Activated T-cell treated with anti-CD3 and anti-CD28 coated beads for 4 hours (primary cell): ENCODE results near the gene PARP12.
A peak's percentile ranks its signal among the peaks of the same experiment; 100 is the strongest.

Experiments used
- DNase-seq: peaks from one replicate; pipeline ENCODE4 v3.0.0-alpha.2; 2020

Gene PARP12

DNA sequence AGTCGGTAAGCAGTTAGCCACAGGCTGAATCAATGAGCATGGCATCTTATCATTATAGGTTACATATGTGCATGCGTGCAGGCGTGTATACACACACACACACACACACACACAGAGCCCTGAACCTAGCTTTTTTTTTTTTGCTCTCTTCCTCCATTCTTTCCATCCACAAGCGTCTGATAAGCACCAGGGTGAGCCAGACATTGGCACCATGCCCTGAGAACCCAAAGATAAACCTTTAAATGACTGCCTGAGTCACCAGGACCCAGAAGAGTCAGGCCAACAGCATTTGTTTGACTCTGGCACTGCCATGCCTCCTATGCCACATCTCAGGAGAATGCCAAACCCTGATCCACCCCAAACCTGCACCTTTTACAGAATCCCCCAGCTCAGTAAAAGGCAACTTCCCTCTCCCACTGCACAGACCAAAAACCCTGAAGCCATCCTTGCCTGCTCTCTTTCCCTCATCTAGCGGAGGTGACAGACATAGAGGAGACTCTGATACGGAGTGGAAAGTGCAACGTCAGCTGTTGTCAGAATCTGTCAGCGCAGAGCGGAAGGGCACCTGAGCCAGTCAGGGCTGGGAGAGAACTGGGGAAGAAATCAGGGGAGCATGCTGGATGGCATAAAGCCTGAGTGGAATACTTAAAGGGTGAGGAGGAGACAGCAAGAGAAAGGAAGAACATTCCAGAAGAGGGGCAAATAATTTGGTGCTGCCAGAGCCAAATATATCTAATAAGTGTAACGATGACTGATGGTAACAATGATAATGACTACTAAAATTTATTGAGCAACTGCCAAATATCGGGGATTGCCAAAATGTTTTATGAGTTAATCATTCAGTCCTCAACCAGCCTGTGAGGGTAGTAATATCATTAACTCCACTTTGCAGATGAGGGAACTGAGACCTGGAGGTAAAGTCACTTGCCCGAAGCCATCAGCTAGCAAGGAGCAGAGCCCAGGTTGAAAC is 3.2 kb downstream of the PARP12 start:
- DNase-seq = peak; percentile 49

DNA sequence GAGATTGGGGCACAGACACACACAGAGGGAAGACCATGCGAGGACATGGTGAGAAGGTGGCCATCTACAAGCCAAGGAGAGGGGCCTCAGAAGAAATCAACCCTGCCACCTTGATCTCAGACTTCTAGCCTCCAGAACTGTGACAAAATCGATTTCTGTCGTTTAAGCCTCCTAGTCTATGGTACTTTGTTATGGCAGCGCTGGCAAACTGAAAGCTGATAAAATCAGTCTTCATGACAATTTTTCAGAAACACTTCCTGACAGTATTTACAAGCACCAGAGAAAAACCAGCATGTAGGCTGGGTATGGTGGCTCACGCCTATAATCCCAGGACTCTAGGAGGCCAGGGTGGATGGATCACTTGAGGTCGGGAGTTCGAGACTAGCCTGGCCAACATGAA is 4.2 kb downstream of the PARP12 start:
- DNase-seq = no peak

GRCh38 chr7:140057143-140057535 is 5.6 kb downstream of the PARP12 start:
- DNase-seq = no peak

GRCh38 chr7:140056431-140057142 is 6.2 kb downstream of the PARP12 start:
- DNase-seq = no peak

- DNase-seq = no peak
Measured at GRCh38 chr7:140055833-140056232, 6.9 kb downstream of the PARP12 start.

GRCh38 chr7:140054751-140055150 is 8.0 kb downstream of the PARP12 start:
- DNase-seq = no peak

DNA sequence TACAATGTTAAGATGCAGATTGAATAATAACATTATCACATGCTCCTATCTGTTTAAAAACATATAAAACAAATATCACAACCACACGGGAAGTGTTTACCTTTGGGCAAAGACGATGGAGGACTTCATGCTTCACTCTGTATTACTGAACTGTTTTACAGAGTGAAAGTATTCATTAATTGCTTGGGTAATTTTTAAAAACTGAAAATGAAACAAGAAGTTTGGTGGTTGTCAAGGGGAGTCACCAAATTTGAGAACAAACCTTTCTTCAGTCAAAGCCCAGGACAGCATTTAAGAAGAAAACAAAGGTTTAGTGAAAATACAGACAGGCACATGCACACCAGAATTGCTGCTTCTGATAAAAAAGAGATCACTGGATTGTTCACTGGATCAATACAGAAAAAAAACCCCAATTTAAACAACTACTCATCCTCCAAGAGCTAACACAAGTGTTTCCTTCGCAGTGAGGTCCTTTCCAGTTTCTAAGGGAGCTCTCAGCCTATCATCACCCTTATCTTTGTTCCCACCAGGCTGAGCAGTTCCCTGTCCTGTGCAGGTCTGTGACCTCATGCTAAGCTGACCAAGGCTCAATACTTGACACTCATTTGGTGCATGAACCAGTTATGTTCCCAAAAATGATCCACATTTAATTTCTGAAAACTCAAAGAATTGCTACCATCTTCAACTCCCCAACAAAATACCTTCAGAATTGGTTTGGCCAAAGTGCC is 8.8 kb downstream of the PARP12 start:
- DNase-seq = no peak

GRCh38 chr7:140051820-140052219 is 10.9 kb downstream of the PARP12 start:
- DNase-seq = no peak

- DNase-seq = no peak
Measured at GRCh38 chr7:140050100-140050499, 12.7 kb downstream of the PARP12 start.

DNA sequence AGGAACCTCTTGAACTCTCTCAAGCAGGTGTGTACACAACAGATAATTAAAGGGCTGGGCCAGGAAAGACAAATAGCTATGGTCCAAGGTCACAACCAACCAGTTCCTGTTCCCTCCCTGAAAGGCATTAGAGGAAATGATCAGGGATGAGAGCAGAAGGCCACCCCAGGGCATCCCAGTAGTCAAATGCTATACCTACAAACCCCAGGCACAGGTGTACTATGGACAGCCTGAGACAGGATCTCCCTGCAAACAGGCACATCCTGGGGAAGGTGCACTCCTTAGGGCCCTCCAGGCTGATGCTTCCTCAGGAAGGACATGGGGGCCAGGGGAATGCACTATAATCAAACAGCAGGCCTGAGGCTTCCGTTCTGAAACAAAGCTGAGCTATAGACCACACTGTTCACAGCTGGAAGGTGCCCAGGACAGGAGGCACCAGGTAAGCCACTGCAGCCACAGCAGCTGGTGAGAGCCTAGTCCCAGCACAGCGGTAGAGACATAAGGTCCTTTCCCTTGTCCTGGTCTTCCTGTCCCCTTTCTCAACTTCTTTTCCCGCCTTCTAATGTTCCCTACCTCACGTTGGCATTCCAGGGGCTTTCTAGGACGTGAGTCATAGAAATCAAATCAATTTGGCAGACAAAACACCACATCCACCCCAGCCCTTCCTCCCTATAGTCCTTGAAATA is 13.3 kb downstream of the PARP12 start:
- no peak for DNase-seq

GRCh38 chr7:140048989-140049338 is 13.8 kb downstream of the PARP12 start:
- no peak for DNase-seq

DNA sequence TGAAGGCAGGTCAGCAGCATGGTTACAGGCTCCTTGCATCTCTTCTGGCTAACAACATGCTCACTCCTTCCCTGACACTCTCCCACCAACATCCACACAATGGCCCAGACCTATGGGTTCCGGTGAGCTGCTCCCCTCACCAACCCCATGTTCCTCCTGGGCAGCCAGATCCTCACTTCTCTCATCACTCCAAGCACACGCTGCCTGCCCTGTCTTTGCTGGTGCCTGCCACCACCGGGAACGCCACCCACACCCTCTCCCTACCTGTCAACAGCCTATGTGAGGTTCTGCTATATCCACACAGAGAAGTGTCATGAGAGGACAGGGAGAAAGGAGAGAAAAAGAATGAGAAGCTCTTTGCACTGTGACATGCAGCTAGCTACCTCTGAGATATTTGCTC is 14.6 kb downstream of the PARP12 start:
- DNase-seq = no peak

DNA sequence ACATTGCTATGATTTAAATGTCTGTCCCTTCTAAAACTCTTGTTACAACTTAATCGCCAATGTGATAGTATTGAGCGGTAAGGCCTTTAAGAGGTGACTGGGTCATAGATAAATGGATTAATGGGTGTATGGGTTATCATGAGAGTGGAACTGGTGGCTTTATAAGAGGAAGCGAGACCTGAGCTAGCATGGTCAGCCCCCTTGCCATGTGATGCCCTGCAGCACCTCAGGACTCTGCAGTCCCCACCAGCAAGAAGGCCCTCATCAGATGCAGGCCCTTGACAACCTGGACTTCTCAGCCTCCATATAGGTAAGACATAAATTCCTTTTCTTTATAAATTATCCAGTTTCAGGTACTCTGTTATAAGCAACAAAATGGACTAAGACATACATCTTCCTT is 15.6 kb downstream of the PARP12 start:
- no peak for DNase-seq

DNA sequence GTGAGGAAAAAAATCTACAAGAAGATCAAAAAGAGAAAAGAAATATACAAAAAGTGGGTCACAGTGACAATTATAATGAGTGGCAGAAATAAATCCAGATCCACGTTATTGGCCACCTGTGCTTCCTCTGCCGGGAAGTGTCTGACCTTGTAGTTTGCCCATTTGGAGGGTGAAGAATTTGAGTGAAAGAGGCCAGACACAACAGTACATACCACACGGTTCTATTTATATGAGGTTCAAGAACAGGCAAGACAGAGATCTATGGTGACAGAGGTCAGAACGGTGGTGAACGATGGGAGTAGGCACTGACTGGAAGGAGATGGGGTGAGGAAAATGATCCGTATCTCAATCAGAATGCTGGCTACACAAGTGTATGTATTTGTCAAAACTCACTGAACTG is 17.1 kb downstream of the PARP12 start:
- no peak for DNase-seq

GRCh38 chr7:140044251-140044650 is 18.5 kb downstream of the PARP12 start:
- no peak for DNase-seq

DNA sequence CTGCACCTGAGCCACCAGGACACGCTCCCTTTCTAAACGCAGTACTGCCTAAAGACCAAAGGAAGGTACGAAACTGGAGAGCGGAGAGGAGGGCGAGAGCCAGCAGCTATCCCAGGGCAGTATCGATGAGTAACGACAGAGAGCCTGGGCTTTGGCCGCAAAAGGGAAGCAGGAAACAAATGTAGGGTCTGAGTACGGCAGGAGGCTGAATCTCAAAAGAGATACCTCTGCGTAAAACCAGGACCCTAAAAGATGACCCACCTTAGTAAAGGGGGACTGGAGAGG is 20.4 kb downstream of the PARP12 start:
- DNase-seq = no peak

- DNase-seq = no peak
Measured at GRCh38 chr7:140041659-140042385, 20.9 kb downstream of the PARP12 start.

DNA sequence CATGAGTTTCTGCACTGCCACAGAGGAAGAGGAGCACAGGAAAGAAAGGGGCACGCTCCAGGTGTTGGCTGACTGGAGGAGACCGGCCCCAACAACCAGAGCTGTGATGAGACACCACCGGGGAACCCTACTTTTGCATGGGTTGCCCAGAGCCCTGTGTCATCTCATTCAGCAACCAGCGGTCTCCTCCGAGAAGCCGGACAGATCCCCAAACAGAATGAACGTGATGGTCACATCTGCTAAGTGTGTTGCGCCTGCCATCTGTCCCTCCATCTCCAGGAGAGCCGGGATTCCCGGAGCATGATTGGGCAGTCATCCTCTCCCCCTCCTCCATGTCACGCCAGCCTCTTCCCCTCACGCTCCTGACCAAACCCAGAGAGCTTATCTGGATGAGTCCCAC is 22.9 kb downstream of the PARP12 start:
- DNase-seq = no peak

GRCh38 chr7:140039066-140039465 is 23.7 kb downstream of the PARP12 start:
- no peak for DNase-seq

GRCh38 chr7:140036224-140036962 is 26.4 kb downstream of the PARP12 start:
- no peak for DNase-seq

DNA sequence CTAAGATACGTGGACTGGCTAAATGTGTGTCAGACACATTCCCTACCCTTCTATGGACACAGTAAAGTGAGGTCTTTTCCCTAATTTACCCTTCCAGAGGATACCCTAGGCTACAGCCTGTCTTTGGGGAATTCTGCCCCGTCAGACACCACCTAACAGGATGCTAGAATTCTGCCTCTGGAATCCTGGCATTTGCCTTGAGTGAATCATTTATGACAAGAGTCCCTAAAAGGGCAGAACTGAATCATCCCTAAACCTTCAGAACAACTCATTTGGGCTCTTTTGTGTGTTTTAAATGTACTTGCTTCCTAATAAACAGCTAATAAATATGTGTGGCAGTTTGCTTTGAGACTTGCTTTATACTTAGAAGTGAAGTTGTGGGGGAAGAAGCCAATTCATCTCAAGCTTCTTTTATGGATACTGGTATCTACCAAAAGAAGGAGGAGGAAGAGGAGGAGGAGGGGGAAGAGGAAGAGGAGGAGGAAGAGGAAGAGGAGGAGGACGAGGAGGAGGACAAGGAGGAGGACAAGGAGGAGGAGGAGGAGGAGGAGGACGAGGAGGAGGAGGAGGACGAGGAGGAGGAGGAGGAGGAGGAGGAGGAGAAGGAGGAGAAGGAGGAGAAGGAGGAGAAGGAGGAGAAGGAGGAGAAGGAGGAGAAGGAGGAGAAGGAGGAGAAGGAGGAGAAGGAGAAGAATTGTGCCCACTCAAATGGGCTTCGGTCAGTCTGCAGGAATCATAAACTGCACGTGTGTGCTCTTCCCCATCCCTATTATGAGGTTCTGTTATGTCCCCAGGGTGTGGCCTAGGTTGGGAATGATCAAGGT is 27.1 kb downstream of the PARP12 start:
- DNase-seq = no peak
